ENCODE measurements around the gene PLIN4. TPM values are rescaled to one million over a fixed set of nuclear protein-coding genes. Genes with fewer than 3 reads are reported as not detected.
"Not testable (repeated sequence)": the region's sequence is repeated elsewhere in the genome, so short reads cannot be mapped to it uniquely, and the experiment has no call there.

Gene PLIN4
- 1 to 10 TPM; 1.3 to 6.6 (median 3.7) TPM for total RNA-seq

- H3K4me3 ChIP-seq (replicated peaks in 1 of 3) = no peak within 1 kb of the TSS
- 69 to 71% methylated on average over 27 to 33 of the region's 34 CpGs for WGBS, 2 donors
- no peaks in the 10 kb centered on the region for H3K4me1 ChIP-seq
- no peaks in the 10 kb centered on the region for H3K36me3 ChIP-seq
- H3K27me3 ChIP-seq = no peaks in the 10 kb centered on the region
- intact Hi-C loops (cut with DNase I) = no loop called here
- no peak within 1 kb of the TSS for H3K27ac ChIP-seq
- H3K9me3 ChIP-seq = no peaks in the 10 kb centered on the region
- DNase-seq = peak; percentile 10 to 13
- TF ChIP-seq POLR2A (IDR thresholded peaks at IDR 0.05) (no peak), CTCF (IDR thresholded peaks at IDR 0.05) (no peak)
These were observed at the start of gene PLIN4 for GRCh38 chr19:4518345-4519171. PLIN4 (minus strand) TSS chr19:4518486; CDS start chr19:4518272, 214 bp downstream.

- intact Hi-C loops (cut with DNase I) = no loop called here
- Histone ChIP-seq H3K27me3 (no peaks in the 10 kb centered on the region), H3K36me3 (no peaks in the 10 kb centered on the region), H3K4me1 (no peaks in the 10 kb centered on the region), H3K4me3 (replicated peaks in 1 of 3) (no peak overlapping the region), H3K27ac (no peak overlapping the region), H3K9me3 (no peaks in the 10 kb centered on the region)
- TF ChIP-seq CTCF (IDR thresholded peaks at IDR 0.05) = peak; percentile 31 to 57 (median 41)
- no peak for TF ChIP-seq POLR2A (IDR thresholded peaks at IDR 0.05)
- 56 to 60% methylated on average over 14 of the region's 14 CpGs for WGBS, 2 donors
- DNase-seq = peak; percentile 28 to 41
These were observed 49.3 kb upstream of the PLIN4 start for GRCh38 chr19:4567584-4568071.

- TF ChIP-seq POLR2A (IDR thresholded peaks at IDR 0.05) (no peak), CTCF (IDR thresholded peaks at IDR 0.05) (no peak)
- no peak for DNase-seq
These were observed 48.2 kb upstream of the PLIN4 start for GRCh38 chr19:4566402-4567051.

GRCh38 chr19:4563562-4563961, 45.3 kb upstream of the PLIN4 start:
- H3K9me3 ChIP-seq; H3K36me3 ChIP-seq; H3K27me3 ChIP-seq; intact Hi-C loops (cut with DNase I); DNase-seq; H3K4me3 ChIP-seq (replicated peaks in 1 of 3); H3K4me1 ChIP-seq; H3K27ac ChIP-seq: not testable (repeated sequence)
- 88 to 89% methylated on average over 5 of the region's 5 CpGs for WGBS, 2 donors

More at GRCh38 chr19:4566402-4567051, 48.2 kb upstream of the PLIN4 start:
- Histone ChIP-seq H3K4me1 (no peaks in the 10 kb centered on the region), H3K36me3 (no peaks in the 10 kb centered on the region), H3K27me3 (no peaks in the 10 kb centered on the region), H3K27ac (no peak overlapping the region), H3K4me3 (replicated peaks in 1 of 3) (no peak overlapping the region), H3K9me3 (no peaks in the 10 kb centered on the region)
- WGBS, 2 donors = 89% methylated on average over 26 of the region's 35 CpGs
- intact Hi-C loops (cut with DNase I) = no loop called here

- WGBS, 2 donors = 82 to 89% methylated on average over 7 of the region's 7 CpGs
- H3K27ac ChIP-seq, DNase-seq: not testable (repeated sequence)
These were observed 43.8 kb upstream of the PLIN4 start for GRCh38 chr19:4562085-4562484.

GRCh38 chr19:4559569-4559968, 41.3 kb upstream of the PLIN4 start, which contains the start of gene SEMA6B:
SEMA6B (minus strand) TSS chr19:4559684; CDS start chr19:4558457, 1,227 bp downstream.
- TF ChIP-seq POLR2A (IDR thresholded peaks at IDR 0.05) = no peak
- TF ChIP-seq CTCF (IDR thresholded peaks at IDR 0.05) = no peak
- Histone ChIP-seq H3K9me3 (no peaks in the 10 kb centered on the region), H3K4me3 (replicated peaks in 1 of 3) (no peak within 1 kb of the TSS), H3K4me1 (no peaks in the 10 kb centered on the region), H3K36me3 (no peaks in the 10 kb centered on the region), H3K27ac (peak within 1 kb of the TSS in 2 of 3 donors; percentile 55 to 58), H3K27me3 (no peaks in the 10 kb centered on the region)
- intact Hi-C loops (cut with DNase I) = loop anchor here (5.0 kb wide), 1 partner anchor 78 kb away; the partner anchor contains the start of gene TNFAIP8L1
- DNase-seq = peak; percentile 17 to 18
- WGBS, 2 donors = 73 to 83% methylated on average over 13 of the region's 13 CpGs

More at GRCh38 chr19:4562085-4562484, 43.8 kb upstream of the PLIN4 start:
- H3K4me1 ChIP-seq; H3K9me3 ChIP-seq; H3K36me3 ChIP-seq; H3K27me3 ChIP-seq; intact Hi-C loops (cut with DNase I); H3K4me3 ChIP-seq (replicated peaks in 1 of 3): not testable (repeated sequence)
